CD4-positive, alpha-beta memory T cell (primary cell): ENCODE measurements around the gene PBX1. TPM values are rescaled to one million over a fixed set of nuclear protein-coding genes. Genes with fewer than 3 reads are reported as not detected.
A peak's percentile ranks its signal among the peaks of the same experiment; 100 is the strongest.

Experiments used
- CTCF ChIA-PET: fragments of 350-600 bp; sonication (Branson Sonifier 250); formaldehyde crosslinking; loops from one replicate; lab custom pipeline; 2021; ENCODE audit warnings: inconsistent platforms; ENCODE audit not compliant: partially characterized antibody; lab: Charles Lee
- POLR2A ChIA-PET: fragments of 350-600 bp; sonication (Branson Sonifier 250); formaldehyde crosslinking; loops from one replicate; lab custom pipeline; 2021; ENCODE audit not compliant: partially characterized antibody; lab: Charles Lee
- DNase-seq, 5 donors: peaks; one replicate each; pipeline versions ENCODE4 v3.0.0 to v3.0.0-alpha.2; 2020 to 2022; ENCODE audit warnings: mixed read lengths in 1 of 5
- H3K27ac ChIP-seq: one replicate; pipeline ENCODE4 v1.7.0; 2013; ENCODE audit warnings: low read depth, low read length
- H3K27me3 ChIP-seq: 2 replicates; pipeline ENCODE4 v1.7.0; 2013; ENCODE audit warnings: mild to moderate bottlenecking, low read length, moderate library complexity; ENCODE audit not compliant: insufficient read depth
- H3K36me3 ChIP-seq: 2 replicates; pipeline ENCODE4 v1.7.0; 2013; ENCODE audit warnings: mild to moderate bottlenecking, low read length, moderate library complexity; ENCODE audit not compliant: insufficient read depth
- H3K4me1 ChIP-seq: 2 replicates; pipeline ENCODE4 v1.7.0; 2013; ENCODE audit warnings: mild to moderate bottlenecking, low read length, moderate library complexity; ENCODE audit not compliant: insufficient read depth
- H3K4me3 ChIP-seq, 2 donors: one replicate each; pipeline ENCODE4 v1.7.0; 2013; ENCODE audit warnings: low read length in 2 of 2, mild to moderate bottlenecking in 1 of 2
- H3K9me3 ChIP-seq, 2 donors: one replicate each; pipeline ENCODE4 v1.7.0; 2013; ENCODE audit warnings: low read length in 2 of 2, control low read depth in 1 of 2; ENCODE audit not compliant: control insufficient read depth in 1 of 2
- H3K27ac Mint-ChIP-seq, 7 donors: one replicate each; pipeline ENCODE4 v1.8.0; 2020 to 2021; ENCODE audit warnings: mixed read lengths in 7 of 7, mild to moderate bottlenecking in 6 of 7, inconsistent platforms in 3 of 7, moderate library complexity in 3 of 7
- H3K27me3 Mint-ChIP-seq, 2 donors: one replicate each; pipeline ENCODE4 v1.8.0; 2020 to 2021; ENCODE audit warnings: mixed read lengths in 2 of 2
- H3K36me3 Mint-ChIP-seq, 2 donors: one replicate each; pipeline ENCODE4 v1.8.0; 2020 to 2021; ENCODE audit warnings: mixed read lengths in 2 of 2, inconsistent platforms in 1 of 2, mild to moderate bottlenecking in 1 of 2
- H3K4me1 Mint-ChIP-seq, 4 donors: one replicate each; pipeline ENCODE4 v1.8.0; 2020 to 2021; ENCODE audit warnings: mixed read lengths in 4 of 4, mild to moderate bottlenecking in 1 of 4
- H3K4me3 Mint-ChIP-seq, 8 donors: one replicate each; pipeline ENCODE4 v1.8.0; 2020 to 2021; ENCODE audit warnings: mixed read lengths in 8 of 8, mild to moderate bottlenecking in 7 of 8, moderate library complexity in 6 of 8, inconsistent platforms in 3 of 8
- H3K9me3 Mint-ChIP-seq, 8 donors: one replicate each; pipeline ENCODE4 v1.8.0; 2020 to 2021; ENCODE audit warnings: mixed read lengths in 8 of 8, mild to moderate bottlenecking in 5 of 8, inconsistent platforms in 3 of 8, moderate library complexity in 1 of 8
- intact Hi-C: fragments of 100-400 bp; cut with micrococcal nuclease; formaldehyde crosslinking; loops from one replicate; pipeline ENCODE4 v1.15.1; 2023
- polyA plus RNA-seq, 2 donors: library from polyadenylated mRNA; unstranded; fragments of 300-500 nt; fragmentation: Illumina TruSeq; gene quantifications; one replicate each; pipeline ENCODE4 v1.2.3, GENCODE V29; 2021
- total RNA-seq, 2 experiments: library from RNA; stranded (reverse); gene quantifications; one replicate each; pipeline ENCODE4 v1.2.3, GENCODE V29; 2021

PBX1 gene
- total and polyA plus RNA-seq, 4 experiments from 2014 or later, result 0.06 to 0.70 (median 0.53) TPM; not detected in 1

- POLR2A ChIA-PET, result no interaction called here
- peaks cover 4% of the 10 kb centered on the region for H3K4me1 ChIP-seq
- peak in 4 of 5 donors; percentile 3 to 38 (median 34) for DNase-seq
- peaks cover 0 to 3% of the 10 kb centered on the region in 2 donors for H3K9me3 ChIP-seq
- no peak overlapping the region for H3K27ac ChIP-seq
- intact Hi-C loops, result no loop called here
- H3K27me3 ChIP-seq, result no peaks in the 10 kb centered on the region
- no peaks in the 10 kb centered on the region for H3K27me3 Mint-ChIP-seq
- CTCF ChIA-PET, result no interaction called here
- peak overlapping the region in 1 of 7 donors; percentile 54 for H3K27ac Mint-ChIP-seq
- H3K9me3 Mint-ChIP-seq, result peaks cover 0 to 8% (median 3%) of the 10 kb centered on the region in 8 donors
- peaks cover 0 to 2% (median 0%) of the 10 kb centered on the region in 4 donors for H3K4me1 Mint-ChIP-seq
- H3K4me3 ChIP-seq, result no peak overlapping the region
- H3K4me3 Mint-ChIP-seq, result no peak overlapping the region
- H3K36me3 Mint-ChIP-seq, result no peaks in the 10 kb centered on the region
- H3K36me3 ChIP-seq, result no peaks in the 10 kb centered on the region
Measured at GRCh38 chr1:164660412-164660772, 101.4 kb downstream of the PBX1 start.

DNA sequence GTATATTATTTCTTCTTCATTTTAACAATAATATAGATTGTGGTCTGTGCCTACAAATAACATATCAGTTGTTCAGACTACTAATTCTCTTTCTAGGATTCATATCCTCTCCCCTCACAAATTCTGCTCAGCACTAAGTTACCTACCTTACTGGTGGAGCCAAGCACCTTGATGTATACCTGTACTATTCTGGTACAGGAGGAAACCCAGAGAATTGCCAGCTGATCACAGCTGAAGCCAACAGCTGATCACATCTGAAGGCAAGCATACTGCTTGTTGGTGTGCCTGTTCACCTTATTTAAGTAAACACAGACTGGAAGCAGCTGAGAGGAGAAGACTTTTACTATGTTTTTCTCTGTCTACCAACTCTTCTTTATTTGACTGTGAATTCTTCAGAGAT lies 101.8 kb downstream of the PBX1 start:
- CTCF ChIA-PET, result no interaction called here
- H3K9me3 Mint-ChIP-seq, result peaks cover 0 to 7% (median 3%) of the 10 kb centered on the region in 8 donors
- POLR2A ChIA-PET, result no interaction called here

GRCh38 chr1:164662462-164662861 lies 103.5 kb downstream of the PBX1 start:
- intact Hi-C loops, result no loop called here
- no peaks in the 10 kb centered on the region for H3K27me3 ChIP-seq
- Mint-ChIP-seq H3K4me3 (no peak overlapping the region), H3K27ac (no peak overlapping the region), H3K36me3 (no peaks in the 10 kb centered on the region), H3K4me1 (peaks cover 0 to 2% (median 0%) of the 10 kb centered on the region in 4 donors), H3K9me3 (peaks cover 0 to 7% (median 3%) of the 10 kb centered on the region in 8 donors), H3K27me3 (no peaks in the 10 kb centered on the region)
- ChIA-PET POLR2A (no interaction called here), CTCF (no interaction called here)
- DNase-seq, result no peak
- H3K27ac ChIP-seq, result no peak overlapping the region
- H3K36me3 ChIP-seq, result no peaks in the 10 kb centered on the region
- H3K4me1 ChIP-seq, result peaks cover 4% of the 10 kb centered on the region
- H3K9me3 ChIP-seq, result peaks cover 0 to 3% of the 10 kb centered on the region in 2 donors
- no peak overlapping the region for H3K4me3 ChIP-seq

More for the DNA sequence above, 101.8 kb downstream of the PBX1 start:
- no peak overlapping the region for H3K27ac ChIP-seq
- Mint-ChIP-seq H3K36me3 (no peaks in the 10 kb centered on the region), H3K27me3 (no peaks in the 10 kb centered on the region), H3K27ac (peak overlapping the region in 3 of 7 donors; percentile 23 to 69 (median 24)), H3K4me1 (peaks cover 0 to 2% (median 0%) of the 10 kb centered on the region in 4 donors), H3K4me3 (no peak overlapping the region)
- H3K36me3 ChIP-seq, result no peaks in the 10 kb centered on the region
- intact Hi-C loops, result no loop called here
- peak in 3 of 5 donors; percentile 0 to 13 (median 0) for DNase-seq
- H3K27me3 ChIP-seq, result no peaks in the 10 kb centered on the region
- H3K9me3 ChIP-seq, result peaks cover 0 to 3% of the 10 kb centered on the region in 2 donors
- peaks cover 4% of the 10 kb centered on the region for H3K4me1 ChIP-seq
- H3K4me3 ChIP-seq, result no peak overlapping the region

GRCh38 chr1:164662955-164663354 lies 104.0 kb downstream of the PBX1 start:
- POLR2A ChIA-PET, result no interaction called here
- H3K4me1 ChIP-seq, result peaks cover 4% of the 10 kb centered on the region
- CTCF ChIA-PET, result no interaction called here

DNA sequence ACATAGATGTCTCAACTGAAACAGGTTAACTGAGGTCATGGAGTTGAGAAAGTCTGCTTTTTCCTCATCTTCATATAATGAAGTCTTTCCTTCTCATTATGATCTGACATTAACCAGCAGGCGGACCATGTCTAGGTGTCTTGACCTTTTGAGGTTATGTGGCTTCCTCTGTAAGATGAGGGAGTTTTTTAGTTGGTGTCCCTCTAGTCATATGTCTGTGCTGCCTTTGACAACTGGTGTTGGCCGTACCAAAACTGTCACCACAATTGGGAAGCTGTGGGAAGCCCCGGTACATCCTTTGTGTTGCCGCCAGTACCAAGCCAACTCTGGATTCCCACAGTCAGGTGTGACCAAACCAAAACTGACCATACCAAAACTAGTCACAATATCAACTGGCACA lies 105.1 kb downstream of the PBX1 start:
- ChIA-PET CTCF (no interaction called here), POLR2A (no interaction called here)
- Mint-ChIP-seq H3K4me1 (peaks cover 0 to 2% (median 0%) of the 10 kb centered on the region in 4 donors), H3K9me3 (peaks cover 0 to 7% (median 3%) of the 10 kb centered on the region in 8 donors), H3K4me3 (no peak overlapping the region), H3K36me3 (no peaks in the 10 kb centered on the region), H3K27me3 (no peaks in the 10 kb centered on the region), H3K27ac (no peak overlapping the region)
- Histone ChIP-seq H3K4me3 (no peak overlapping the region), H3K4me1 (peaks cover 4% of the 10 kb centered on the region), H3K27me3 (no peaks in the 10 kb centered on the region), H3K9me3 (peaks cover 0 to 3% of the 10 kb centered on the region in 2 donors), H3K27ac (no peak overlapping the region), H3K36me3 (no peaks in the 10 kb centered on the region)
- intact Hi-C loops, result no loop called here
- no peak for DNase-seq

More at GRCh38 chr1:164662955-164663354, 104.0 kb downstream of the PBX1 start:
- Histone ChIP-seq H3K27ac (no peak overlapping the region), H3K9me3 (peaks cover 0 to 3% of the 10 kb centered on the region in 2 donors), H3K27me3 (no peaks in the 10 kb centered on the region), H3K36me3 (no peaks in the 10 kb centered on the region), H3K4me3 (no peak overlapping the region)
- H3K27me3 Mint-ChIP-seq, result no peaks in the 10 kb centered on the region
- intact Hi-C loops, result no loop called here
- no peak for DNase-seq
- peaks cover 0 to 2% (median 0%) of the 10 kb centered on the region in 4 donors for H3K4me1 Mint-ChIP-seq
- no peak overlapping the region for H3K27ac Mint-ChIP-seq
- H3K9me3 Mint-ChIP-seq, result peaks cover 0 to 7% (median 3%) of the 10 kb centered on the region in 8 donors
- no peaks in the 10 kb centered on the region for H3K36me3 Mint-ChIP-seq
- H3K4me3 Mint-ChIP-seq, result no peak overlapping the region

DNA sequence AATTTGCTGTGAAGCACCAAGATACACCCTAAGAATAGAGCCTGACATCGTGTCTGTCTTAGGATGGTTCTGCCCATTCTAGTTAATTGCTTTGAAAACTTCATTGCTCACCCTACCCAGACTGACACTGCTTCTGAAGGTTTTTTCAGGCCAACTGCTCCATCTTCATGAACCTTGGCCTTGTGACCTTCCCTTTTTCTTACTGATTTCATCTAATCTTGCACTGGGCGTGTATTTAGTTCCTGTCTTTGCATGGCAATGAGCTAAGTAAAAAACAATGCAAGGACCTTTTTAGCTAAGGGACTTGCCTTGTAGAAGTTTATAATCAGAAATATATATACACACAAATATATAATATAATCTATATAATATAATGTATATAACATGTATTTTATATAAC lies 108.0 kb downstream of the PBX1 start:
- Histone ChIP-seq H3K9me3 (peaks cover 0 to 3% of the 10 kb centered on the region in 2 donors), H3K4me1 (no peaks in the 10 kb centered on the region), H3K27ac (no peak overlapping the region), H3K36me3 (no peaks in the 10 kb centered on the region), H3K27me3 (no peaks in the 10 kb centered on the region), H3K4me3 (no peak overlapping the region)
- POLR2A ChIA-PET, result no interaction called here
- CTCF ChIA-PET, result interaction anchor here (0.6 kb wide), 1 partner anchor 77 kb away, joined by 3 read pairs; no protein-coding TSS in a partner anchor
- H3K4me1 Mint-ChIP-seq, result no peaks in the 10 kb centered on the region
- H3K36me3 Mint-ChIP-seq, result no peaks in the 10 kb centered on the region
- DNase-seq, result no peak
- H3K27ac Mint-ChIP-seq, result no peak overlapping the region
- no peak overlapping the region for H3K4me3 Mint-ChIP-seq
- H3K9me3 Mint-ChIP-seq, result peaks cover 0 to 13% (median 4%) of the 10 kb centered on the region in 8 donors
- peaks cover 0 to 1% of the 10 kb centered on the region in 2 donors for H3K27me3 Mint-ChIP-seq
- intact Hi-C loops, result no loop called here

- ChIA-PET POLR2A (no interaction called here), CTCF (interaction anchor here (0.6 kb wide), 1 partner anchor 77 kb away, joined by 3 read pairs; no protein-coding TSS in a partner anchor)
- H3K4me3 Mint-ChIP-seq, result no peak overlapping the region
- H3K36me3 Mint-ChIP-seq, result no peaks in the 10 kb centered on the region
- Histone ChIP-seq H3K9me3 (peaks cover 0 to 3% of the 10 kb centered on the region in 2 donors), H3K4me3 (no peak overlapping the region), H3K36me3 (no peaks in the 10 kb centered on the region), H3K27ac (no peak overlapping the region), H3K4me1 (no peaks in the 10 kb centered on the region), H3K27me3 (no peaks in the 10 kb centered on the region)
- no peak overlapping the region for H3K27ac Mint-ChIP-seq
- H3K9me3 Mint-ChIP-seq, result peaks cover 0 to 13% (median 3%) of the 10 kb centered on the region in 8 donors
- H3K4me1 Mint-ChIP-seq, result no peaks in the 10 kb centered on the region
- H3K27me3 Mint-ChIP-seq, result peaks cover 0 to 1% of the 10 kb centered on the region in 2 donors
- intact Hi-C loops, result no loop called here
- DNase-seq, result no peak
Measured at GRCh38 chr1:164667600-164667999, 108.6 kb downstream of the PBX1 start.
